WERI-Rb-1 (cell line): ENCODE measurements around the gene PTGES3.
A peak's percentile ranks its signal among the peaks of the same experiment; 100 is the strongest.

Experiments used
- DNase-seq: peaks from one replicate; pipeline ENCODE4 v3.0.0-alpha.2; 2020
- H3K27ac ChIP-seq: fragments of 250-450 bp; sonication (Bioruptor Pico); 2 replicates; pipeline ENCODE4 v1.5.1; 2020; ENCODE audit warnings: mild to moderate bottlenecking, moderate library complexity
- H3K27me3 ChIP-seq: fragments of 250-450 bp; sonication (Bioruptor Pico); 2 replicates; pipeline ENCODE4 v1.5.1; 2021; ENCODE audit warnings: mild to moderate bottlenecking, low read depth, moderate library complexity; ENCODE audit not compliant: insufficient read depth, severe bottlenecking
- H3K36me3 ChIP-seq: fragments of 250-450 bp; sonication (Bioruptor Pico); 2 replicates; pipeline ENCODE4 v1.5.1; 2020; ENCODE audit warnings: mild to moderate bottlenecking, moderate library complexity
- H3K4me3 ChIP-seq: 2 replicates; pipeline ENCODE4 v1.5.1; 2011; ENCODE audit warnings: low read depth, mild to moderate bottlenecking, control low read depth, low read length
- H3K9me3 ChIP-seq: fragments of 250-450 bp; sonication (Bioruptor Pico); 2 replicates; pipeline ENCODE4 v1.5.1; 2021; ENCODE audit warnings: mild to moderate bottlenecking, moderate library complexity; ENCODE audit not compliant: severe bottlenecking
- CTCF ChIP-seq: IDR thresholded peaks from 2 replicates; pipeline ENCODE4 v1.5.1; 2011; ENCODE audit warnings: low read depth, mild to moderate bottlenecking, control low read depth, inconsistent platforms, low read length

Gene PTGES3

GRCh38 chr12:56724701-56724971, 36.6 kb upstream of the PTGES3 start:
- DNase-seq, result no peak
- peaks cover 80% of the 10 kb centered on the region for H3K36me3 ChIP-seq
- H3K9me3 ChIP-seq, result no peaks in the 10 kb centered on the region
- peak overlapping the region; percentile 92 for H3K27ac ChIP-seq
- H3K27me3 ChIP-seq, result no peaks in the 10 kb centered on the region
- TF ChIP-seq CTCF, result no peak
- peak overlapping the region; percentile 96 for H3K4me3 ChIP-seq

DNA sequence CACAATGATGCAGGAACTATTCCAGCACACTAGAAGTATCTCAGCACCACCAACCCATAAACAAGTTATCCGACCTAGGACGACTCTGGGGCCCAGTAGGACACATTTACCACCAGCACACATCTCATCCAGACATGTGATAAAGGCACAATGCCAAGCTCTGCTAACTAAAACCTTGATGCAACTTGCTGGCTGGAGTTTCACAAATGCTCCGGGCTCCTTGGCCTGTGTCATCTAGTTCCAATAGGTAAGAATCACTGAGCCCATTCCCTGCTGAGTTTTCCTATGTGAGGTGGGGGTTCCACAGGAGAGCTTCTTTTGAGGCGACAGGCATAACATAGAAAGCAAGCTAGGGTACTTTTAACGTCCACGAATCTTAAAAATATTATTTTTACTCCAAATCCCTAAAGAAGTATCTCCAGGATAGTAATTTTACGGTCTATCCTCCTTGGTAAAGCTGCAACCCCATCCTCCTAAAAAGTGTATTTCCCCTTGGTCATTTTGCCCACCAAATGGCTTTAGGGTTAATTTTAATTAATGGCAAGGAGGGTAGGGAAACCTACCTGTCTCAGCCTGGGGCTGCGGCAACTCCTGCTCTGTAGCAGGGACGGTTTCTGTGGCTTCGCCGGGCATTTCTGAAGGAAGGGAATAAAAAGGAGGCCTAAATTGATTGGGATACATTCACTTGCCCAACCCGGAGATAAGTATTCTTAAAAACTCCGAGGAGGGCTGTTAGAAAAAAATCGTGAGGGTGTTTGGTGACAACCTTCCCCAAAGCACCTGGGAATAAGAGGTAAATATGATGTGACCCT, 36.0 kb upstream of the PTGES3 start:
- Histone ChIP-seq H3K36me3 (peaks cover 81% of the 10 kb centered on the region), H3K27ac (peak overlapping the region; percentile 92), H3K4me3 (peak overlapping the region; percentile 96), H3K27me3 (no peaks in the 10 kb centered on the region), H3K9me3 (no peaks in the 10 kb centered on the region)
- DNase-seq, result no peak
- TF ChIP-seq CTCF, result no peak

GRCh38 chr12:56723352-56723751, 35.3 kb upstream of the PTGES3 start:
- Histone ChIP-seq H3K27me3 (no peaks in the 10 kb centered on the region), H3K4me3 (peak overlapping the region; percentile 96), H3K27ac (no peak overlapping the region), H3K36me3 (peaks cover 81% of the 10 kb centered on the region), H3K9me3 (no peaks in the 10 kb centered on the region)
- no peak for DNase-seq
- TF ChIP-seq CTCF, result no peak

DNA sequence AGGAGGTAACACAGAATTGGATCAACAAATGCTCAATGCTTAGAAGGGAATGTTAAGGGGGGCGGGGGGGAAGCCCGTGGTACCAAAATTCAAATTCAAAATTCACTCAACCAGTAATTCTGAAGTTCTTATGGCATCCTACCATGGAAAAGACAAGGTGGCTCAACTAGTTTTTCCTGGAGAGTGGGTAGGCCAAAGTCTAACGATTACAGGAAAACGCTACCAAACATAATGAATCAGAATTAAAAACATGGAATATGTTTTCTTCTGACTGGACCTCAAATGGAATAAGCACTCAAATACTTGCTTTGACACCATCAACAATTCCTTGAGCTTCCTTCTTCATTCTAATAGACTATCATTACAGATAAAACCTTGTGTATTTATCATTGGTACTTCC, 34.7 kb upstream of the PTGES3 start:
- Histone ChIP-seq H3K36me3 (peaks cover 76% of the 10 kb centered on the region), H3K27me3 (no peaks in the 10 kb centered on the region), H3K9me3 (no peaks in the 10 kb centered on the region), H3K27ac (no peak overlapping the region), H3K4me3 (no peak overlapping the region)
- DNase-seq, result no peak
- no peak for TF ChIP-seq CTCF

GRCh38 chr12:56721721-56722120, 33.6 kb upstream of the PTGES3 start:
- Histone ChIP-seq H3K27me3 (no peaks in the 10 kb centered on the region), H3K27ac (no peak overlapping the region), H3K4me3 (no peak overlapping the region), H3K36me3 (peaks cover 66% of the 10 kb centered on the region), H3K9me3 (no peaks in the 10 kb centered on the region)
- no peak for DNase-seq
- no peak for TF ChIP-seq CTCF

- no peak overlapping the region for H3K27ac ChIP-seq
- DNase-seq, result no peak
- H3K36me3 ChIP-seq, result peaks cover 65% of the 10 kb centered on the region
- no peak for TF ChIP-seq CTCF
- H3K4me3 ChIP-seq, result no peak overlapping the region
- no peaks in the 10 kb centered on the region for H3K9me3 ChIP-seq
- H3K27me3 ChIP-seq, result no peaks in the 10 kb centered on the region
Observed at GRCh38 chr12:56721216-56721615, 33.1 kb upstream of the PTGES3 start.
